K562 (cell line): ENCODE data around the gene ZNF609.

ENCODE experiments used
- CHD1 ChIP-seq: fragments of 200-600 bp; sonication (generic); IDR thresholded peaks from one replicate; pipeline ENCODE4 v1.6.1; 2012; ENCODE audit warnings: mild to moderate bottlenecking, moderate library complexity, low read length, inconsistent platforms
- CHD4 ChIP-seq: fragments of 200-600 bp; sonication (generic); IDR thresholded peaks from 3 replicates; pipeline ENCODE4 v1.6.1; 2012; ENCODE audit warnings: low read depth, mild to moderate bottlenecking, mixed read lengths, low read length, inconsistent platforms; ENCODE audit not compliant: insufficient read depth, insufficient replicate concordance, poor library complexity, severe bottlenecking
- CTCF ChIP-seq, 3 experiments: IDR thresholded peaks in 2 of 3; conservative IDR thresholded peaks in 1 of 3; 2 replicates each; pipeline ENCODE4 v1.5.1; 2011 to 2012; ENCODE audit warnings: low read length in 3 of 3, mild to moderate bottlenecking in 3 of 3, control low read depth in 2 of 3, improper control_type of control experiment in 1 of 3, inconsistent platforms in 1 of 3, low read depth in 1 of 3, mixed read lengths in 1 of 3, moderate library complexity in 1 of 3; ENCODE audit not compliant: insufficient read depth in 2 of 3
- DPF2 ChIP-seq: fragments of 450-650 bp; IDR thresholded peaks from 2 replicates; pipeline ENCODE4 v1.6.1; 2016
- EP300 ChIP-seq: IDR thresholded peaks from 2 replicates; pipeline ENCODE4 v1.6.1; 2012; ENCODE audit warnings: low read length, improper control_type of control experiment
- GTF3C2 ChIP-seq: IDR thresholded peaks from 3 replicates; pipeline ENCODE4 v1.6.1; 2011; ENCODE audit warnings: borderline replicate concordance, mild to moderate bottlenecking, moderate library complexity; ENCODE audit not compliant: insufficient read length; ENCODE audit errors: extremely low read depth
- MEF2D ChIP-seq: conservative IDR thresholded peaks from 2 replicates; pipeline ENCODE4 v1.6.1; 2016; ENCODE audit warnings: low read depth, missing genetic modification characterization, missing compliant biosample characterization
- MXI1 ChIP-seq: IDR thresholded peaks from 2 replicates; pipeline ENCODE4 v1.6.1; 2011; ENCODE audit warnings: low read depth, mild to moderate bottlenecking, improper control_type of control experiment, low read length
- POLR2AphosphoS5 ChIP-seq: IDR thresholded peaks from 2 replicates; pipeline ENCODE4 v1.6.1; 2011; ENCODE audit warnings: mild to moderate bottlenecking, low read depth, low read length, moderate library complexity; ENCODE audit not compliant: control insufficient read depth, insufficient read depth
- PRDM10 ChIP-seq: fragments of 450-650 bp; IDR thresholded peaks from 2 replicates; pipeline ENCODE4 v1.6.1; 2018; ENCODE audit not compliant: partially characterized antibody
- SPI1 ChIP-seq: IDR thresholded peaks from 2 replicates; pipeline ENCODE4 v1.6.1; 2011; ENCODE audit warnings: low read depth, low read length, control low read depth, borderline replicate concordance
- ZBTB17 ChIP-seq: fragments of 450-650 bp; formaldehyde crosslinking; IDR thresholded peaks from 2 replicates; pipeline ENCODE4 v1.4.0; 2020; ENCODE audit warnings: mild to moderate bottlenecking
- ZNF143 ChIP-seq: sonication (generic); formaldehyde crosslinking; IDR thresholded peaks from 2 replicates; pipeline ENCODE4 v1.9.0; 2022; ENCODE audit warnings: mild to moderate bottlenecking, missing genetic modification reagents

- TF ChIP-seq CHD4 (no peak), GTF3C2 (no peak), ZBTB17 (no peak), DPF2 (no peak), MEF2D (tag) (no peak), CTCF (IDR thresholded peaks at IDR 0.05 in 2 of 3, conservative IDR thresholded peaks at IDR 0.05 in 1 of 3; ENCODE audit: insufficient read depth in 2 of 3, low read depth in 1 of 3, low read length in 3 of 3) (no peak), POLR2AphosphoS5 (no peak), ZNF143 (CRISPR knock-in tag) (no peak), CHD1 (no peak), SPI1 (no peak), MXI1 (no peak), EP300 (no peak), PRDM10 (no peak)
These were observed 55.4 kb downstream of the ZNF609 start for GRCh38 chr15:64515825-64516224.
